GM13977 (cell line): ENCODE data around the gene SMIM26.

Experiments used
- DNase-seq: peaks from one replicate; pipeline ENCODE4 v3.0.0; 2012; ENCODE audit warnings: low spot score
- in situ Hi-C: fragments of 300-500 bp; cut with MboI; formaldehyde crosslinking; loops from one replicate; pipeline ENCODE4 v1.12.0; 2022; ENCODE audit warnings: low sequenced_read_pairs, low pct_unique_long_range_greater_than_20kb, mixed read lengths, inconsistent platforms; ENCODE audit not compliant: unreplicated experiment
- TF ChIP-seq, protein P1 (sequence below): IDR thresholded peaks from 2 replicates; pipeline ENCODE4 v1.5.1; 2012; ENCODE audit warnings: mild to moderate bottlenecking, control low read depth; ENCODE audit not compliant: insufficient read depth; ENCODE audit errors: extremely low read depth, missing control alignments

SMIM26 gene

DNA sequence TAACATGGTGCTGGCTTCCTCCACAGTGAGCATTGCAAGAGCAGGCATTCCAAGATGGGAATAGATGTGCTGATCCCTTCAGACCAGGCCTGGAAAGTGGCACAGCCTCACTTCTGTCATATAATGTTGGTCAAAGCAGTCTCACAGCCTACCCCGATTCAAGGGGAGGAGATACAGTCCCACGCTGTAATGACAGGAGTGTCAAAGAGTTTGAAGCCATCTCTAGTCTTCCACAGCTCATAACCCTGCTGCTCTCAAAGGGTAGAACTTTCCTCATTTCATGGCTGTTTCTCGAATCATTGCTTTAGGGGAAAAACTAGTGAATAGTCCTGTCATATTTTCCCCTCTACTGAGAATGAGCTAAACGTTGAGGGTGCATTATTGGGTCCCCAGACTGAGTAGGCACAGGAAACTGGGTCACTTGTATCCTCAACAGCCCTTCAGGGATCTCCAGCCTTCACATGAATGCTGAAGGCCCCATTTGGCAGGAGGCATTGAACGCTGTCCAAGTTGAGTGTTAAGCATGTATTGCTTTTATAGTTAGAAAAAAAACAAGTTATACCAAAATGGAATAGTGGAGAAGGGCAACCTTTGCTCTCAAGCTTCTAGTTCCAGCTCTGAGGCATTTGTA lies 47.9 kb downstream of the SMIM26 start:
- TF ChIP-seq, protein P1, sequence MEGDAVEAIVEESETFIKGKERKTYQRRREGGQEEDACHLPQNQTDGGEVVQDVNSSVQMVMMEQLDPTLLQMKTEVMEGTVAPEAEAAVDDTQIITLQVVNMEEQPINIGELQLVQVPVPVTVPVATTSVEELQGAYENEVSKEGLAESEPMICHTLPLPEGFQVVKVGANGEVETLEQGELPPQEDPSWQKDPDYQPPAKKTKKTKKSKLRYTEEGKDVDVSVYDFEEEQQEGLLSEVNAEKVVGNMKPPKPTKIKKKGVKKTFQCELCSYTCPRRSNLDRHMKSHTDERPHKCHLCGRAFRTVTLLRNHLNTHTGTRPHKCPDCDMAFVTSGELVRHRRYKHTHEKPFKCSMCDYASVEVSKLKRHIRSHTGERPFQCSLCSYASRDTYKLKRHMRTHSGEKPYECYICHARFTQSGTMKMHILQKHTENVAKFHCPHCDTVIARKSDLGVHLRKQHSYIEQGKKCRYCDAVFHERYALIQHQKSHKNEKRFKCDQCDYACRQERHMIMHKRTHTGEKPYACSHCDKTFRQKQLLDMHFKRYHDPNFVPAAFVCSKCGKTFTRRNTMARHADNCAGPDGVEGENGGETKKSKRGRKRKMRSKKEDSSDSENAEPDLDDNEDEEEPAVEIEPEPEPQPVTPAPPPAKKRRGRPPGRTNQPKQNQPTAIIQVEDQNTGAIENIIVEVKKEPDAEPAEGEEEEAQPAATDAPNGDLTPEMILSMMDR = no peak
- in situ Hi-C loops = no loop called here
- DNase-seq = no peak
